SU-DHL-6 (cell line): Measurements from ENCODE around the gene PPP6R2.

Source experiments
- H2AFZ ChIP-seq: fragments of 200-600 bp; sonication (generic); 2 replicates; pipeline ENCODE4 v1.6.1; 2014; ENCODE audit warnings: low read depth, mild to moderate bottlenecking, moderate library complexity, mixed read lengths, antibody characterized with exemption, low read length; ENCODE audit not compliant: severe bottlenecking
- H3F3A ChIP-seq: fragments of 200-600 bp; shearing (Covaris generic); 2 replicates; pipeline ENCODE4 v1.6.0; 2016; ENCODE audit warnings: antibody characterized with exemption, mild to moderate bottlenecking; ENCODE audit not compliant: insufficient read depth
- H3K27ac ChIP-seq: fragments of 200-600 bp; sonication (generic); 2 replicates; pipeline ENCODE4 v1.5.1; 2016; ENCODE audit warnings: low read depth, mild to moderate bottlenecking, low read length, moderate library complexity, mixed read lengths
- H3K27me3 ChIP-seq: fragments of 200-600 bp; sonication (generic), shearing (Covaris generic); 2 replicates; pipeline ENCODE4 v1.6.0; 2014; ENCODE audit warnings: mild to moderate bottlenecking, low read length
- H3K36me3 ChIP-seq: fragments of 200-600 bp; sonication (generic); 2 replicates; pipeline ENCODE4 v1.6.1; 2014; ENCODE audit warnings: mild to moderate bottlenecking, low read length, mixed read lengths
- H3K4me2 ChIP-seq: fragments of 300-600, 200-600 bp; shearing (Covaris generic), sonication (generic); 2 replicates; pipeline ENCODE4 v1.6.0; 2014; ENCODE audit warnings: low read length, low read depth, mild to moderate bottlenecking; ENCODE audit not compliant: poor library complexity, severe bottlenecking
- H3K4me3 ChIP-seq: fragments of 200-600 bp; sonication (generic); 2 replicates; pipeline ENCODE4 v1.5.1; 2014; ENCODE audit warnings: antibody characterized with exemption, low read length, mild to moderate bottlenecking, mixed read lengths; ENCODE audit not compliant: insufficient read depth, poor library complexity, severe bottlenecking
- H3K79me2 ChIP-seq: fragments of 200-600 bp; sonication (generic); 2 replicates; pipeline ENCODE4 v1.6.1; 2014; ENCODE audit warnings: mild to moderate bottlenecking, low read length, moderate library complexity; ENCODE audit not compliant: insufficient read depth
- H3K9ac ChIP-seq: fragments of 200-600 bp; sonication (generic); 2 replicates; pipeline ENCODE4 v1.7.0; 2014; ENCODE audit warnings: mild to moderate bottlenecking, low read length
- H3K9me2 ChIP-seq: fragments of 200-600 bp; sonication (generic); replicated peaks from 2 replicates; pipeline ENCODE4 v1.6.1; 2014; ENCODE audit warnings: low read length; ENCODE audit not compliant: insufficient read depth
- H3K9me3 ChIP-seq: fragments of 200-600 bp; sonication (generic); 2 replicates; pipeline ENCODE4 v1.6.1; 2014; ENCODE audit warnings: low read length, mixed read lengths; ENCODE audit not compliant: insufficient read depth
- H4K20me1 ChIP-seq: fragments of 200-600 bp; sonication (generic); 2 replicates; pipeline ENCODE4 v1.6.1; 2014; ENCODE audit warnings: low read depth, mild to moderate bottlenecking, antibody characterized with exemption, low read length, moderate library complexity, mixed read lengths
- CTCF ChIP-seq: fragments of 200-600 bp; sonication (generic); IDR thresholded peaks from one replicate; pipeline ENCODE4 v1.5.1; 2017; ENCODE audit warnings: antibody characterized with exemption, mild to moderate bottlenecking, low read length, moderate library complexity; ENCODE audit not compliant: insufficient read depth, poor library complexity, severe bottlenecking
- EZH2phosphoT487 ChIP-seq: fragments of 200-600 bp; sonication (generic), shearing (Covaris generic); conservative IDR thresholded peaks from 2 replicates; pipeline ENCODE4 v1.6.1; 2018; ENCODE audit warnings: mild to moderate bottlenecking, antibody characterized with exemption, low read length, moderate library complexity, mixed read lengths

The PPP6R2 gene

GRCh38 chr22:50360578-50360977, 17.5 kb downstream of the PPP6R2 start:
- H3K4me3 ChIP-seq: no peak overlapping the region
- H4K20me1 ChIP-seq: peaks cover 20% of the 10 kb centered on the region; the same call in 1 of the 2 replicates
- no peak overlapping the region for H3K4me2 ChIP-seq
- TF ChIP-seq EZH2phosphoT487 (no peak), CTCF (no peak)
- H3K27ac ChIP-seq: no peak overlapping the region
- no peak overlapping the region for H3K9ac ChIP-seq
- 0 out of 2 replicates have a peak, but pooled peaks cover 8% of the 10 kb centered on the region for H3F3A ChIP-seq
- H3K27me3 ChIP-seq: no peaks in the 10 kb centered on the region
- no peaks in the 10 kb centered on the region; the same call in 1 of the 2 replicates for H3K36me3 ChIP-seq
- H3K9me2 ChIP-seq: no peaks in the 10 kb centered on the region
- no peak overlapping the region for H2AFZ ChIP-seq
- peaks cover 96% of the 10 kb centered on the region for H3K79me2 ChIP-seq
- no peaks in the 10 kb centered on the region for H3K9me3 ChIP-seq

DNA sequence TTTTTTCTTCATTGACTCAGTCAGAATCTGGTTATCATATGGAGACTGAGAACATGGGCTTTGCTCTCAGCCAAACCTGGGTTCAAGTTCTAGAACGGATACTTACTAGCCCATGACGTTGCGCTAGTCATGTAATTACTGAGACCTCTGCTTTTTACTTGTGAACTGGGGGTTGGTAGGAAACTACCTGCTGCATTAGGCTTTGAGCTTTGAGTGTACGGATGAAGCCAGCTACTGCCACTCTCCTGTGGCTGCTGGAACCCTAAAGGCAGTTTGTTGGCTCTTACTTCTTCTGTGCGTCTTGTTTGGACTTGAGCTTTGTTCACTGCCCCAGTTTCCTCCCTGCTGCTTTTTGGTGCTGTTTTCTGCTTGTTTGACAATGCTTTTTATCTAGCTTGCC, 18.1 kb downstream of the PPP6R2 start:
- Histone ChIP-seq H3K27ac (no peak overlapping the region), H2AFZ (no peak overlapping the region), H4K20me1 (peaks cover 20% of the 10 kb centered on the region; the same call in 1 of the 2 replicates), H3K27me3 (no peaks in the 10 kb centered on the region), H3K9me2 (no peaks in the 10 kb centered on the region), H3K9ac (no peak overlapping the region), H3K9me3 (no peaks in the 10 kb centered on the region), H3K79me2 (peaks cover 96% of the 10 kb centered on the region), H3K4me3 (no peak overlapping the region), H3K36me3 (no peaks in the 10 kb centered on the region; the same call in 1 of the 2 replicates), H3F3A (0 out of 2 replicates have a peak, but pooled peaks cover 8% of the 10 kb centered on the region), H3K4me2 (no peak overlapping the region)
- TF ChIP-seq CTCF: no peak
- TF ChIP-seq EZH2phosphoT487: no peak

DNA sequence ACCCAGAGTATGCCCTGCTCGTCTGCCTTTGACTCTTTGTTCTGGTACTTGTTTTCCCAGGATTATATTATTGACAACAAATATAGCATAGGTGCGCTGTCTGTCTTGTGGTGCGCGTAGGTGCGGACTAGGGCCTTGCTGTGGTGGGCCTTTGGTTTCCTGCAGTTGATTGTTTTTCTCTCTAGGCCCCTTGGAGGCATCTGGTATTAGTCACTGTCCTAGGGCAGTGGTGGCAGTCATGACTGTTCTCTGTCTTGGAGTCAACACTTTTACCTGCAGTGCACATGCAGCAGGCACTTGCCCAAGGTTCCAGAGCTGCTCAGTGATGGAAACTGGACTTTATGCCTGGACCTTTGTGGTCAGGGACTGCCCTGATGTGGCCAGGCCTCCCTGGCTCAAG, 18.6 kb downstream of the PPP6R2 start:
- Histone ChIP-seq H3K9ac (no peak overlapping the region), H4K20me1 (peaks cover 21% of the 10 kb centered on the region; the same call in 1 of the 2 replicates), H2AFZ (no peak overlapping the region), H3K9me2 (no peaks in the 10 kb centered on the region), H3K4me3 (no peak overlapping the region), H3K27ac (no peak overlapping the region), H3F3A (0 out of 2 replicates have a peak, but pooled peaks cover 8% of the 10 kb centered on the region), H3K4me2 (no peak overlapping the region), H3K27me3 (no peaks in the 10 kb centered on the region), H3K79me2 (peaks cover 96% of the 10 kb centered on the region), H3K36me3 (no peaks in the 10 kb centered on the region; the same call in 1 of the 2 replicates), H3K9me3 (no peaks in the 10 kb centered on the region)
- TF ChIP-seq CTCF: no peak
- TF ChIP-seq EZH2phosphoT487: no peak
